ENCODE results near the gene SWAP70.

DNA sequence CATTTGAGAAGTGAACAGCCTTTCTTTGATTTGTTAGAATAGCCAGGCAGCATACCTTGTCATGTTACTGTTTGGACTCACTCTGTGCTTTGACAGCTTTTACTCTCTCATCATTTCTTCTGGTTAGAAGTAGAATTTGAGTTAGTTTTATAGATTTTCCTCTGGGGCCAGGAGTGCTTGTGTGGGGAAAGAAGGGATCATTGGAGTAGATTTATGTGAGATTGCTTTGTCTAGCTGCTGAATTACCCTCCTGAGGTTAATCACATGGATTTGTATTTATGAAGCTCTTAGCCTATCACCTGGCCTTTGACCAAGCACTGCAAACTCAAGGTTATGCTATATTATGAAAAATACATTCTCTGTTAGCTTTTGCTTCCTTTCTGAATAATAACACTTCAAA is 54.3 kb downstream of the SWAP70 start:
- TF ChIP-seq POLR2A (IDR thresholded peaks at IDR 0.05; ENCODE audit: low read length) (no peak), GATA1 (IDR thresholded peaks at IDR 0.05; ENCODE audit: low read depth, low read length) (no peak)

All from erythroblast (primary cell).